Measurements from ENCODE around the gene SLC26A2. TPM values are rescaled to one million over a fixed set of nuclear protein-coding genes. Genes with fewer than 3 reads are reported as not detected.
"Not testable (repeated sequence)": the region's sequence is repeated elsewhere in the genome, so short reads cannot be mapped to it uniquely, and the experiment has no call there.

SLC26A2 gene
- polyA plus RNA-seq, 4 donors = 17.8 to 21.1 (median 18.4) TPM

DNA sequence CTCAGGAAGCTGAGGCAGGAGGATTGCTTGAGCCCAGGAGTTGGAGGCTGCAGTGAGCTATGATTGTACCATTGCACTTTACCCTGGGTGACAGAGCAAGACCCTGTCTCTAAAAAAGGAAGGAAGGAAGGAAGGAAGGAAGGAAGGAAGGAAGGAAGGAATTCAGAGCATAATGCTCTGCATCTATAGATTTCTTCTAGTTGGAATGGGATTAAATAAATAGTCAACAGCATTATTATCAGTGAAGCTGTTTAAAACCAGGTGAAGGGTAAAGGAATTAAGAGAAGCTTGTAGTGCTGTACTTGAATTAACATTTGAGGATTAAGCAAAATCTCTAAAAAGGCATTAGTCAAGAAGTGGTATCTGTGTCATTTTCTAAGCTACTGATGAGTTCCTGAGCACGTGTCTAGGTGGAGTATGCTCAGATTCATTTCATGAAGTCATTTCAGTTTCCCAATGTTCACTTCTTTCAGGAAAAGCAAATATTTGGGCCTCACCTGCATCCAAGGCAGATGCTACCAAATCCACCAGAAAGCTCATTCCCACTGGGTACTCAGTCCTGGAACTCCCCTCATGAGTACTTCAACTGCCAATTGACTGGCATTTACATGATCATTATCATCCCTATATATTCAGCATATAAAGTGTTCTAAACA is 24.4 kb upstream of the SLC26A2 start:
- DNase-seq (ENCODE audit: low read depth in 4 of 4, low spot score in 2 of 4) = no peak

DNA sequence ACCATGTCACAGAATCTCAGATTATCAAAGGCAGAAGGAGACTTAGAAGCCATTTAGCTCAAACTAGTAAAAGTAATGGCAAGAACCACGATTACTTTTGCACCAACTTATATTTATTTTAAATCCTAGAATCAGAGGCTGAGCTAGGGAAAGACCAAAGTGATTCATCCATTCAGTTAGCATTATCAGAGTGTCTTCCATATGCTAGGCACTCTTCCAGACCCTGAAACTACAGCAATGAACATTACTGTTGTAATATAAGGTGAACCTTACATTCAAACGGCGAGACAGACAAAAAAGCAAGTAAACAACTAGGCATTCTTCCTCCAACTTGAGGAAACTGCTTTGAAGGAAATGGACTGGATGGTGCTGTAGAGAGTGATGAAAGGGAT is 23.9 kb upstream of the SLC26A2 start:
- DNase-seq (ENCODE audit: low read depth in 4 of 4, low spot score in 2 of 4) = no peak

DNA sequence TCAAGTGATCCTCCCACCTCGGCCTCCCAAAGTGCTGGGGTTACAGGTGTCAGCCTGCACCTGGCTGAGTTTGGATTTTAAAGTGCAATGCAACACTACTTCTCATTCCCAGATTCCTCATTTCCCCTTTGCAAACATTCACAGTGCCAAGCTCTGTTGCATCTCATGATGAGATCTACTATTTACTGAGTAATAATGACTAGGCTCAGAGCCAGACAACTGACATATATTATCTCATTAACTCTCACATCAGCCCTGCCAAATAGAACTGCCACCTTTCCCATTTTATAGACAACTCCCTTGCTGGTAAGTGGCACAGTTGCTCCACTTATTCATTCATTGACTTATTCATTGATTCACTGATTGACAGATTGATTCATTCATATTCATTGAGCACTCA is 22.9 kb upstream of the SLC26A2 start:
- no peak for DNase-seq (ENCODE audit: low read depth in 4 of 4, low spot score in 2 of 4)

DNA sequence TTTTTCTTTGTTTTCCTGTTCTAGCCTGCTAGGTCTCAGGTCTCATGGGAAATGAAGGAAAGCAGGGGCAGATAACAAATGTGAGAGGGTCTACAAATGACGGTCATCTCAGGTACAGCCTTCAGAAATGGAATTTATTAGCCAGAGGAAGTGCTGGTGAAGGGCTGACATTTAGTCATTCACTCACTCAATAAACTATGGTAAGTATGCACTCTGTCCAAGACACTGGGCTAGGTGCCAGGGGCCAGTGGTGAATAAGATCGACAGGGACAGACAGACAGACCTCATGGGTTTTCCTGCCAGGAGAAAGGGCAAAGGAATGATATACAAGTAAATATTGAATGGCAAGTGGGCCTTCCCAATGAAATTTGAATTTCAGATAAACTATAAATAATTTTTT is 22.3 kb upstream of the SLC26A2 start:
- no peak for DNase-seq (ENCODE audit: low read depth in 4 of 4, low spot score in 2 of 4)

DNA sequence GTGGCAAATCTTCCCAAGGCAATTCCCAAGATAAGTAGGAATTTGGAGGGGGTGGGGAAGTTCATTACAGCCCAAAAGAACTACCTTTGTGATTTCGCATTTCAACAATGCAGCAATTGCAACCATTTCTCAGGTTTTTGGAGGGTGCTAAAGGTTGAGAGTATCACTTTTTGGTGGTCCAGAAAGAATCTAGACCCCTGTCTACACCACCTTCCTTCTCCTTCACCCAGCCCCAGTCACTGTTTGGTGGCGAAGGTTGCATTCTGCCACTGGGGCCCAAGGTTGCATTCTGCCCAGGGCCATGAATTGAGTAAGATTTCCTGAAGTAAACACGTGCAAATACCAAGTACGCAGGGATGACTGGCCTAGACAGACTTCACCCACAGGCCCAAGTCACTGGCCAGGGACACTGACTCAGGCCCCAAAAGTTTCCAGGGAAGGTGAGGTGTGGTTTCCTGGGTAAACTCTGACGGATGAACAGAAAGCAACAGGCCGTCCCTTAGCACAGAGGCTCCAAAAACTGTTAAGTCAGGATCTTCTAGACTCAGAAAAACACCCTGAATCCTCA is 21.7 kb upstream of the SLC26A2 start:
- DNase-seq (ENCODE audit: low read depth in 4 of 4, low spot score in 2 of 4) = no peak

DNA sequence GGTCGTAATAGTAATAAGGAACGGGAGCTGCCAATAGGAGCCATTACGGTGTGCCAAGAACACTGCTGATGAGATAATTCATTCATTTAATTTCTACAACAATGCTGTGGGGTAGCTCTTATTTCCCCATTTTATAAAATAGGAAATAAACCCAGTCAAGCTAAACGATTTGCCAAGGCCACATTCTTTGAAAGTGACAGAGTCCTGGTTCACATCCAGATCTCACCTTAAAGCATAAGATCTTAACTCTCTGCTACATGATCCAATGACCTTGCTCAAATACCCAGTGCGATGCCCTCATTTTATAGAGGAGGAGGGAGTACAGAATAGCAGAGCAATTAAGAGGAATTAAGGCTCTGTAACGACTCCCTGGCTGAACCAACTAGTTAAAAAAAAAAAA is 21.0 kb upstream of the SLC26A2 start:
- DNase-seq (ENCODE audit: low read depth in 4 of 4, low spot score in 2 of 4) = no peak

DNA sequence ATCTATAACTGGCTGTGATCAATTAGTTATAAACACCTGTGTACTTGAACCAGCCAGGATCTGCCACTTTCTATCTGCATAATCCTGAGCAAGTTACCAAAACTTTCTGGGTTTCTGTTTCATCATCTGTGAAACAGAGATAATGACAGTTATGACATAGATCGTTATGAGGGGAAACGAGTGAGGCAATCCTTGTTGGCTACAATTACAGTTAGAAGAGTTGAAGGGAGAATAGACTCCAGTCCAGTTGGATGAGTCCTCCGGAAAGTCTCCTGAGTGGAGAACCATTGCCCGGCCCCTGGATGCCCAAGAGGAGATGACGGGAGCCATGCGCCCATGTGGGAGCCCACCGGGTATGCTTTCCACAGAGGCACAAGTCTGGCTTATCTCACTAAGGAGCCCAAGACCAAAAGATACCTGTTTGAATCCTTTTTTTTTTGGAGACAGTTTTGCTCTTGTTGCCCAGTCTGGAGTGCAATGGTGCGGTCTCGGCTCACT is 20.4 kb upstream of the SLC26A2 start:
- no peak for DNase-seq (ENCODE audit: low read depth in 4 of 4, low spot score in 2 of 4)

DNA sequence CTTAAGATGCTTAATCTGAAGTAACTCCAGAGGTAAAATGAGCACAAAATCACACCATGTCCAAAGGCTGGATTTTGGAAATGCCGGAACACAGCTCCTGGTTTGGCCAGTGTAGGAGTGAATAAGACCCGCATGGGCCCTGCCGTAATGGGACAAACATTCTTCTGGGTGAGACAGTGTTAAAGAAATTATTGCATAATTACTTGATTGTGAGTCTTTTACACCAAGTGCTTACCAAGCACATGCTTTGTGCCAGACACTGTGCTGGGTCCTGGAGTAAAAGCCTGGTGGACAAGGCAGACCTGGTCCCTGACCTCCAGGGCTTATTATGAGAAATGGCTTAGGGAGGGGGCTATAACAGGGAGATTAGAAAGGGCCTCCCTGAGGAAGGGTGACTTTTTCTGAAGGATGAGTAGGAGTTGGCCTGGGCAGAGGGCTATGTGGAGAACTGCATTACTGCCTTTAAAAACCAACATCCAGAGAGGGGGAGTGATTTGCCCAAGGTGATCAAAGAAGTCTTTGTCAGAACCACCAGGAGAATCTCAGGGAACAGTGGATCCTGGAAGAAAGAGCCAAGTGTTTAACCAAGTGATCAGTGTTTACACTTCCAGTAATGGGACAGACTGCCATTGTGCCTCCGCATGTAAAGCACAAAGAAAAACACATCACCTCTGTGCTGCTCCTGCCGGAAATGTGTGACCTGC is 19.5 kb upstream of the SLC26A2 start:
- no peak for DNase-seq (ENCODE audit: low read depth in 4 of 4, low spot score in 2 of 4)

DNA sequence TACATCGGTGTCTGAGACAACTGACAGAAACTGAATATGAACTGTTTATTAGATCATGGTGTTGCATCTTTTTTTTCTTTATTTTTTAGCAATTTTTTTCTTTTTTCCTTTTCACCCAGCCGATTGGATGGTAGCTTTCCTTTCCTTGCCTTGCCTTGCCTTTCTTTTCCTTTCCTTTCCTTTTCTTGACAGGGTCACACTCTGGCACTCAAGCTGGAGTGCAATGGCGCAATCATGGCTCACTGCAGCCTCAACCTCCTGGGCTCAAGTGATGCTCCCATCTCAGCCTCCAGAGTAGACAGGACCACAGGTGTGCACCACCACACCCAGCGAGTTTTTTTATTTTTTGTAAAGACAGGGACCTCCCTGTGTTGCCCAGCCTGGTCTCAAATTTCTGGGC is 18.8 kb upstream of the SLC26A2 start:
- DNase-seq (ENCODE audit: low read depth in 4 of 4, low spot score in 2 of 4) = no peak

DNA sequence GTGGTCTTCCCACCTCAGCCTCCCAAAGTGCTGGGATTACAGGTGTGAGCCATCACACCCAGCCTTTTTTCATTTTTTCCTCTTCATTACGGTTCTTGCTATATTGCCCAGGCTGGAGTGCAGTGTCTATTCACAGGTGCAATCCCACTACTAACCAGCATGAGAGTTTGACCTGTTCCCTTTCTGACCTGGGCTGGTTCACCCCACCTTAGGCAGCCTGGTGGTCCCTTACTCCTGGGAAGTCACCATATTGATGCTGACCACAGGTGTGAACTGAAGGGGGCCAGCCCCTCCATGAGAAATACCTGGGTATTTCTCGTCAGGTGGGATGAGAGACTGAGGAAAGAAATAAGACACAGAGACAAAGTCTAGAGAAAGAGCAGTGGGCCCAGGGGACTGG is 18.4 kb upstream of the SLC26A2 start:
- no peak for DNase-seq (ENCODE audit: low read depth in 4 of 4, low spot score in 2 of 4)

DNA sequence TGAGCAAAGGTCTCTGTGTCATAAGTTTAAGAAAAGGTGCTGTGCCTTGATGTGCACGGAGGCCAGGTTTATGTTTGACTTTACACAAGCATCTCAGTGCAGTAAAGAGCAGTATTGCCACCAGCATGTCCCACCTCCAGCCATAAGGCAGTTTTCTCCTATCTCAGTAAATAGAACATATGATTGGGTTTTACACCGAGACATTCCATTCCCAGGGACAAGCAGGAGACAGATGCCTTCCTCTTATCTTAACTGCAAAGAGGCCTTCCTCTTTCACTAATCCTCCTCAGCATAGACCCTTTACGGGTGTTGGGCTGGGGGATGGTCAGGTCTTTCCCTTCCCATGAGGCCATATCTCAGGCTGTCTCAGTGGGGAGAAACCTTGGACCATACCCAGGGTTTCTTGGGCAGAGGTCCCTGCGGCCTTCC is 17.8 kb upstream of the SLC26A2 start:
- DNase-seq (ENCODE audit: low read depth in 4 of 4, low spot score in 2 of 4) = not testable (repeated sequence)

DNA sequence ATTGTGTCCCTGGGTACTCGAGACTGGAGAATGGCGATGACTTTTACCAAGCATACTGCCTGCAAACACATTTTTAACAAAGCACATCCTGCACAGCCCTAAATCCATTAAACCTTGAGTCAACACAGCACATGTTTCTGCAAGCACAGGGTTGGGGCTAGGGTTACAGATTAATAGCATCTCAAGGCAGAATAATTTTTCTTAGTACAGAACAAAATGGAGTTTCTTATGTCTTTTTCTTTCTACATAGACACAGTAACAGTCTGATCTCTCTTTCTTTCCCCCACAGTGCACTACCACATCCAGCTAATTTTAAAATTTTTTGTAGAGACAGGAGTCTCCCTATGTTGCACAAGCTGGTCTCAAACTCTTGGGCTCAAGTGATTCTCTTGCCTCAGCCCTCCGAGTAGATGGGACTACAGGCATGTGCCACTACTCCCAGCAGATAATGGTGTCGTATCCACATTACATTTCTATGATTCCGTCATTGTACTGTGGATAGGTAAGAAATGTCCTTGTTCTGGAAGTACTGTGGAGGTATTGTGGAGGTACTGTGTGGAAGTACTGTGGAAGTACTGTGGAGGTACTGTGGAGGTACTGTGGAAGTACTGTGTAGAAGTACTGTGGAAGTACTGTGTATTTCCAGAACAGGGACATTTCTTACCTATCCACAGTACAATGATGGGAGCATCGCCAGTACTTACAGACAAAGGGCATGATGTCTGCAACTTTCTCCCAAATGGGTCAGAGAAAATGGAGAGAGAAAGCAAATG is 17.2 kb upstream of the SLC26A2 start:
- not testable (repeated sequence) for DNase-seq (ENCODE audit: low read depth in 4 of 4, low spot score in 2 of 4)

DNA sequence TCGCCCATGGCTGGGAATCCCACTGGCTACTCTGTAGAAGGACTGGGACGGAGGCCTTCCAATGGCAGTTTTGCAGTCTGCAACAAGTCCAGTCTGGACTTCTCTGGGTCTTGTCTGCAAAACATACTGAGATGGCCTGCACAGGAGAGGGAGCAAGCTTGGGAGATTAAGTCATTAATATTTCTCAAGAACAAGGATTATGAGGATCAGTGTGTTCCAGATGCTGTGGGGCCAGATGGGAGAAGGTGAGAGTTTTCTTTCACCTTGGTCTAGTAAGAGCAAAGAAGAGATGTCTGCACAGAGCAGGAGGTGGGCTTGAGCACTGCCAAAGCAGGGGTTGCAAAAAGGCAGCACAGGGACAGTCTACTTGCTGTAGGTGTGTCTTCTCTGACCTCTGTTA is 15.9 kb upstream of the SLC26A2 start, which contains the start of gene PDE6A:
Gene PDE6A (minus strand): TSS at position 128 of the 400 bp plus-strand sequence. CDS start 120 bp downstream, at position 8.
- no peak for DNase-seq (ENCODE audit: low read depth in 4 of 4, low spot score in 2 of 4)

DNA sequence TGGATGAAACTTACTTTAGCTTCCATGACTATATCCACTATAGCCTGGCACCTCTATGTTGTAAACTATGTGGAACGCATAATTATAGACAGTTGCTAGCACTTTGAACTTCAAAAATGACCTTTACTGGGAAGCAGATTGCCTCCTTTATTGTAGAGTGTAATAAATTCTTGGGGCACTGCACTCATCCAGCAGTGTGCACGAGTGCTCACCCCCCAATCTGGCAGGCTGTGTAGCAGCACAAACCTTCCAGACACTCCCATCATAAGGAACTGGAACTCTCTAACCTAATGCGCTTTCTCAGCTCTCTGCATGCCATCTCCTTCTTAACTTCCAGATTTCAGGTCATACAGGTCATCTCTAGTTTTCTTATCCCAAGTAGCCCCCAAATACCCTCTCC is 14.4 kb upstream of the SLC26A2 start:
- no peak for DNase-seq (ENCODE audit: low read depth in 4 of 4, low spot score in 2 of 4)

DNA sequence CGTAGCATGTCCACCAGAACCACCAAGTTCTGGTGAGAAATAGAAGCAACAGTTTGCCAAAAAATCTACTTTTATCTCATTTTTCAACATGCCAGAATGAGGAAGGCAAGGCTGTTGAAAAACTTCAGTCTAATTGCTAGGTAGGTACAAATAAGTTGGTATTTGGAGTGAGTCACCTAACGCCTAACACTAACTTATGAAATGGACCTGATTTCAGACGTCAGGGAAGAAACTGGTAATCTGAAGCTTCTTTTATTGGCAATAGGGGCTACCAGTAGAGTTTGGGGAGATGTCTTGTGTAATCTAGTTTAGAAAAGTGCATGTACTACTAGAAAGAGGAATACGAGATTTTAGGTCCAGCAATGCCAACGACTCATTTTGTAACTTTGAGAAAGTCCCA is 11.6 kb upstream of the SLC26A2 start:
- no peak for DNase-seq (ENCODE audit: low read depth in 4 of 4, low spot score in 2 of 4)

DNA sequence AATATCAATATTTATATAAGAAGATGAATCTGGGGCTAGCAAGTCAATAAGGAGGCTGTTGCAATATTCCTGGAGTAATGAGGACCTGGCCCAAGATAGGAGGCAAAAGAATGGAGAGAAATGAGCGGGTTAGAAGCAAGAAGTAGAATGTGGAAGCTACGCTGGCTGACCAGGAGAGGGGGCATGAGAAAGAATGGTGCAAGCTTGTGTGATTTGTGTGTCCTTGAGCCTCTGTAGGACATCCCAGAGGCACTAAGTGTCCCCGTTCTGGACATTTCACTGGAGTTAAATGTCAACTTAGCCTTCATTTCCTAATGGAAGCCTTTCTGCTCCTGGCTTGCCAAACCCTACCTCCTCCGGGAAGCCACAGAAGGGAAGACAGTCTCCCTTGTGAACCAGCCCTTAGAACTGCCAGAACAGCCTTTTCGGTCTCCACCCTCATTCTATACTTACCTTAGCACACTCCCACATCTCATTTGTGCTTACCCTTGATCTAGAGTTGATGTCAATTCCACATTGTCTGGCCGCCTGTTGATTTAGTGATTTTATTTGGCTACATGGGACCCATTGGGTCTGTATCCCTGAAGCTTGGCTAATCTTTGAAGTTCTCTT is 9.3 kb upstream of the SLC26A2 start:
- no peak for DNase-seq (ENCODE audit: low read depth in 4 of 4, low spot score in 2 of 4)

DNA sequence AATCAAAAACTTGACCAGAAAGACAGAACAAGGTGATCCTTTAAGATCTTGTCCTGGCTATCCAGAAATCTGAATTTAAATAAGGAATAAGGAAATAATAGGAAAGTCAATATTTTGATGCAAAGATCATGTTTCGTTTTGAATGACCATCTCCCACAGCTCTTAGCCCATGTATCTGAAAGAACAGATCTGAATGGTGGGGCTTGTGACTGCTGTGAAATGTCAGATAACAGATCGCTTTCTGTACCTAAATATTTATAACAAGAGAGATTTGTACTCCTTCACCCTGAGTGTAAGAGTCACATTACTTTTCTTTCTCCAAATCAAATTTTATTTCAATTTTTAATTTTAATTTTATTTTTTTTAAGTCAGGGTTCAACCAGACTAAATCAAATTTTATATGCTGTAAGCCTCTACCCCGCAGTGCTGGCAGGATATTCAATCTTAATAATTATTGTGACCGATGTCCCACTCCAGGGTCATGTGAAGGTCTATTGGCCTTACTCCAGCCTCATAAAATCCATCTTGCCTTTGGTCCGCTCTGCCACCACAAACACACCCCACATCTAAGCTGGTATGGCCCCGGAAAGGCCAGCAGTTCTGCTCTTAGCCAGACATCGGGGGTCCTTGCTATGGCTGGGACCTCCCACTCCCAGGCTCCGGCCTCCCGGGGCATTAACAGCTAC is 7.0 kb upstream of the SLC26A2 start:
- no peak for DNase-seq (ENCODE audit: low read depth in 4 of 4, low spot score in 2 of 4)

DNA sequence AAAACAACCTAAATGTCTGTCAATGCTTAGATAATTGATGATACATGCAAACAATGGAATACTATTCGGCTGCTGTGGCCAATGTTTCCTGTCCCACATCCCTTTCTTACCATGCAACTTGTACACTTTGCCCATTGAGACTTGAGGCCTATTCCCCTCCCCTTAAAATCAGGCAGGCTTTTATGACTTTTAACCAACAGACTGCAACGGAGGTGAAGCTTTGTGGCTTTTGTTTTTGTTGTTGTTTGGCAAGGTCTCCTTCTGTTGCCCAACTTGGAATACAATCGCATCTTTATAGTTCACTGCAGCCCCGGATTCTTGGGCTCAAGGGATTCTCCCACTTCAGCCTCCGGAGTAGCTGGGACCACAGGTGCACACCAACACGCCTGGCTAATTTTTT is 5.8 kb upstream of the SLC26A2 start:
- no peak for DNase-seq (ENCODE audit: low read depth in 4 of 4, low spot score in 2 of 4)

DNA sequence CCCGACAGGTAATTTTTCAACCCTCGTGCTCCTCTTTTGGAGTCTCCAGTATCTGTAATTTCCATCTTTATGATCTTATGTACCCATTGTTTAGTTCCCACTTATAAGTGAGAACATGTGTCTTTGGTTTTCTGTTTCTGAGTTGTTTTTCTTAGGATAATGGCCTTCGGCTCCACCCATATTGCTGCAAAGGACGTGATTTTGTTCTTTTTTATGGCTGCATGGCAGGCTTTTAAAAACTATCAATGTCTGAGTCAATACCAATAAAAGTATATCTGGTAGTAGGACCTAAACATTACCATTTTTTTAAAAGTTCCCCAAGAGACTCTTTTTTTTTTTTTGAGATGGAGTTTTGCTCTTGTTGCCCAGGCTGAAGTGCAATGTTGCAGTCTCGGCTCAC is 3.9 kb upstream of the SLC26A2 start:
- no peak for DNase-seq (ENCODE audit: low read depth in 4 of 4, low spot score in 2 of 4)

DNA sequence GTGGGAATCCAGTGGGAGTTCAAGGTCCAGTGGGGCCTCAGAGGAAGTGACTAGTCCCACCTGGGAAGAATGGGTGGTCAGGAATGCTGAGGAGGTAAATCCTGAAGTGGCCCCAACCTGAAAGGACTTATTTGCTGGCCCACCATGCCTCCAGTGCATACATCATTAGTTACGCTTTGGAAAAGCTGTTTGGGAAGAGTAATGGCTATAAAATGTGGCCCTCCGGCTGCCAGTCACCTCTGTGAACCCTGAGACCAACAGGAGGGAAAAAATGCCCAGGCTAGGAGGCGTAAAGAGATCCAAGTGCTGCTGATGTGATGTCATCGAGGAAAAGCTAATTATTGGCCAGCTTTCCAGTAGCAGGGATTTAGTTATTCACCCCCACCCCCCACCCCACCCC is 2.7 kb upstream of the SLC26A2 start:
- no peak for DNase-seq (ENCODE audit: low read depth in 4 of 4, low spot score in 2 of 4)
